ENCODE measurements around the gene SLC9C2.

The SLC9C2 gene

GRCh38 chr1:173453982-173454381 is 148.9 kb downstream of the SLC9C2 start:
- no peak for DNase-seq (ENCODE audit: low read depth in 2 of 2, low spot score in 1 of 2)

GRCh38 chr1:173451981-173452380 is 150.9 kb downstream of the SLC9C2 start:
- DNase-seq (ENCODE audit: low read depth in 2 of 2, low spot score in 1 of 2): no peak

All from stimulated activated CD8-positive, alpha-beta memory T cell treated with anti-CD3 and anti-CD28 coated beads, Interleukin-4, amount 100 ng/mL, for 1 hour (primary cell).